Keratinocyte (primary cell): ENCODE results near the gene ZCWPW2. TPM values are rescaled to one million over a fixed set of nuclear protein-coding genes. Genes with fewer than 3 reads are reported as not detected.

Experiments
- DNase-seq: peaks from one replicate; pipeline ENCODE4 v3.0.0-alpha.2; 2011; ENCODE audit warnings: low read depth, missing footprints, low spot score
- FAIRE-seq: peaks from 2 replicates; lab custom pipeline; 2011; peaks lifted over from hg19 to GRCh38; lab: Jason Lieb, UNC
- H2AFZ ChIP-seq: 2 replicates; pipeline ENCODE4 v1.6.0; 2012; ENCODE audit warnings: low read length, control low read depth, inconsistent platforms; ENCODE audit not compliant: control insufficient read depth
- H3K27ac ChIP-seq: 2 replicates; pipeline ENCODE4 v1.5.1; 2011; ENCODE audit warnings: low read length; ENCODE audit not compliant: control insufficient read depth, insufficient read depth
- H3K27me3 ChIP-seq: 3 replicates; pipeline ENCODE4 v1.6.0; 2011; ENCODE audit warnings: low read length; ENCODE audit not compliant: control insufficient read depth, insufficient read depth; ENCODE audit errors: extremely low read depth
- H3K36me3 ChIP-seq, 2 experiments: 2 replicates in 1 of 2; 3 replicates in 1 of 2; pipeline ENCODE4 v1.5.1; 2011; ENCODE audit warnings: low read length in 2 of 2, mild to moderate bottlenecking in 1 of 2; ENCODE audit not compliant: control insufficient read depth in 2 of 2, insufficient read depth in 2 of 2; ENCODE audit errors: extremely low read depth in 1 of 2
- H3K4me1 ChIP-seq: 3 replicates; pipeline ENCODE4 v1.5.1; 2011; ENCODE audit warnings: low read length; ENCODE audit not compliant: control insufficient read depth, insufficient read depth; ENCODE audit errors: extremely low read depth
- H3K4me2 ChIP-seq: 3 replicates; pipeline ENCODE4 v1.6.0; 2011; ENCODE audit warnings: low read depth, low read length; ENCODE audit not compliant: control insufficient read depth, insufficient read depth; ENCODE audit errors: extremely low read depth
- H3K4me3 ChIP-seq, 3 experiments: fragments of 200-600 bp in 1 of 3; sonication (generic) in 1 of 3; 2 replicates in 2 of 3; 3 replicates in 1 of 3; pipeline ENCODE4 v1.5.1; 2011 to 2016; ENCODE audit warnings: low read length in 3 of 3, mild to moderate bottlenecking in 3 of 3, control low read depth in 2 of 3, inconsistent platforms in 1 of 3, low read depth in 1 of 3, mixed read lengths in 1 of 3, mixed run types in 1 of 3, moderate library complexity in 1 of 3; ENCODE audit not compliant: control insufficient read depth in 2 of 3, insufficient read depth in 2 of 3; ENCODE audit errors: extremely low read depth in 1 of 3
- H3K79me2 ChIP-seq: 2 replicates; pipeline ENCODE4 v1.6.0; 2012; ENCODE audit warnings: low read length; ENCODE audit not compliant: control insufficient read depth, insufficient read depth
- H3K9ac ChIP-seq: 3 replicates; pipeline ENCODE4 v1.6.0; 2011; ENCODE audit warnings: low read length; ENCODE audit not compliant: control insufficient read depth, insufficient read depth; ENCODE audit errors: extremely low read depth
- H3K9me1 ChIP-seq: 3 replicates; pipeline ENCODE4 v1.6.0; 2011; ENCODE audit warnings: low read length; ENCODE audit not compliant: control insufficient read depth, insufficient read depth; ENCODE audit errors: extremely low read depth
- H3K9me3 ChIP-seq: 2 replicates; pipeline ENCODE4 v1.5.1; 2012; ENCODE audit warnings: low read depth, low read length; ENCODE audit not compliant: control insufficient read depth
- H4K20me1 ChIP-seq: 3 replicates; pipeline ENCODE4 v1.6.0; 2011; ENCODE audit warnings: low read length; ENCODE audit not compliant: control insufficient read depth, insufficient read depth; ENCODE audit errors: extremely low read depth
- CTCF ChIP-seq, 3 experiments: IDR thresholded peaks in 1 of 3; conservative IDR thresholded peaks in 1 of 3; optimal IDR thresholded peaks in 1 of 3; 2 replicates in 2 of 3; 3 replicates in 1 of 3; pipeline versions ENCODE3 to v1.5.1; 2011; ENCODE audit warnings: low read length in 3 of 3, mild to moderate bottlenecking in 3 of 3, moderate library complexity in 2 of 3, control low read depth in 1 of 3, inconsistent platforms in 1 of 3; ENCODE audit not compliant: insufficient read depth in 2 of 3; ENCODE audit errors: extremely low read depth in 1 of 3
- EZH2 ChIP-seq: IDR thresholded peaks from one replicate; pipeline ENCODE4 v1.6.1; 2012; ENCODE audit warnings: inconsistent platforms, mild to moderate bottlenecking, low read length, moderate library complexity
- dilution Hi-C: fragments of 300-500 bp; cut with MboI; formaldehyde crosslinking; loops from one replicate; pipeline ENCODE4 v1.7.0; 2020; ENCODE audit warnings: low sequenced_read_pairs; ENCODE audit not compliant: extremely low pct_ligation_motif_present
- polyA plus RNA-seq, 5 experiments: library from polyadenylated mRNA; depleted of rRNA in 3 of 5; stranded (reverse) in 3 of 5; stranded (forward) in 1 of 5; unstranded in 1 of 5; fragments of >200 nt; gene quantifications; 1 replicate in 1 of 5; 2 replicates in 3 of 5; 3 replicates in 1 of 5; pipeline versions ENCODE4 v1.2.1 to v1.2.3, GENCODE V29; 2011 to 2012; ENCODE audit warnings: missing spikeins in 2 of 5, low read depth in 1 of 5, low replicate concordance in 1 of 5

The ZCWPW2 gene
- polyA plus RNA-seq, 1 donor (not counting 4 experiments of a cell fraction or from before 2014, with no cell fraction given) = 0.58 TPM

GRCh38 chr3:28376424-28376823, 27.9 kb downstream of the ZCWPW2 start:
- FAIRE-seq (no peak), DNase-seq (no peak)
- Histone ChIP-seq H3K9me1 (no peaks in the 10 kb centered on the region), H3K4me2 (no peak overlapping the region), H3K27ac (no peak overlapping the region), H4K20me1 (no peaks in the 10 kb centered on the region), H3K4me1 (no peaks in the 10 kb centered on the region), H3K9me3 (no peaks in the 10 kb centered on the region), H2AFZ (no peak overlapping the region), H3K79me2 (no peaks in the 10 kb centered on the region), H3K4me3 (no peak overlapping the region), H3K27me3 (no peaks in the 10 kb centered on the region), H3K9ac (no peak overlapping the region), H3K36me3 (no peaks in the 10 kb centered on the region)
- TF ChIP-seq CTCF (optimal IDR thresholded peaks at IDR 0.05 in 1 of 3, IDR thresholded peaks at IDR 0.05 in 1 of 3, conservative IDR thresholded peaks at IDR 0.05 in 1 of 3; ENCODE audit: extremely low read depth in 1 of 3, insufficient read depth in 2 of 3, low read length in 3 of 3) (no peak), EZH2 (no peak)
- dilution Hi-C loops = no loop called here

- Histone ChIP-seq H3K79me2 (no peaks in the 10 kb centered on the region), H2AFZ (no peak overlapping the region), H3K9me3 (no peaks in the 10 kb centered on the region), H4K20me1 (no peaks in the 10 kb centered on the region), H3K27ac (no peak overlapping the region), H3K9me1 (no peaks in the 10 kb centered on the region), H3K4me1 (no peaks in the 10 kb centered on the region), H3K9ac (no peak overlapping the region), H3K36me3 (no peaks in the 10 kb centered on the region), H3K4me3 (no peak overlapping the region), H3K4me2 (no peak overlapping the region), H3K27me3 (no peaks in the 10 kb centered on the region)
- FAIRE-seq (no peak), DNase-seq (no peak)
- TF ChIP-seq EZH2 (no peak), CTCF (optimal IDR thresholded peaks at IDR 0.05 in 1 of 3, IDR thresholded peaks at IDR 0.05 in 1 of 3, conservative IDR thresholded peaks at IDR 0.05 in 1 of 3; ENCODE audit: extremely low read depth in 1 of 3, insufficient read depth in 2 of 3, low read length in 3 of 3) (no peak)
- dilution Hi-C loops = no loop called here
Measured at GRCh38 chr3:28386049-28386448, 37.5 kb downstream of the ZCWPW2 start.
